WERI-Rb-1 (cell line): Measurements from ENCODE around the gene LTF.
"Not testable (repeated sequence)": the region's sequence is repeated elsewhere in the genome, so short reads cannot be mapped to it uniquely, and the experiment has no call there.

Source experiments
- DNase-seq: peaks from one replicate; pipeline ENCODE4 v3.0.0-alpha.2; 2020
- H3K27ac ChIP-seq: fragments of 250-450 bp; sonication (Bioruptor Pico); 2 replicates; pipeline ENCODE4 v1.5.1; 2020; ENCODE audit warnings: mild to moderate bottlenecking, moderate library complexity
- H3K27me3 ChIP-seq: fragments of 250-450 bp; sonication (Bioruptor Pico); 2 replicates; pipeline ENCODE4 v1.5.1; 2021; ENCODE audit warnings: mild to moderate bottlenecking, low read depth, moderate library complexity; ENCODE audit not compliant: insufficient read depth, severe bottlenecking
- H3K36me3 ChIP-seq: fragments of 250-450 bp; sonication (Bioruptor Pico); 2 replicates; pipeline ENCODE4 v1.5.1; 2020; ENCODE audit warnings: mild to moderate bottlenecking, moderate library complexity
- H3K4me3 ChIP-seq: 2 replicates; pipeline ENCODE4 v1.5.1; 2011; ENCODE audit warnings: low read depth, mild to moderate bottlenecking, control low read depth, low read length
- H3K9me3 ChIP-seq: fragments of 250-450 bp; sonication (Bioruptor Pico); 2 replicates; pipeline ENCODE4 v1.5.1; 2021; ENCODE audit warnings: mild to moderate bottlenecking, moderate library complexity; ENCODE audit not compliant: severe bottlenecking
- CTCF ChIP-seq: IDR thresholded peaks from 2 replicates; pipeline ENCODE4 v1.5.1; 2011; ENCODE audit warnings: low read depth, mild to moderate bottlenecking, control low read depth, inconsistent platforms, low read length

Gene LTF

GRCh38 chr3:46395766-46396530 lies 68.8 kb downstream of the LTF start:
- H3K36me3 ChIP-seq, result no peaks in the 10 kb centered on the region
- H3K27ac ChIP-seq, result no peak overlapping the region
- TF ChIP-seq CTCF, result no peak

GRCh38 chr3:46395210-46395661 lies 69.5 kb downstream of the LTF start:
- DNase-seq, result no peak
- Histone ChIP-seq H3K4me3 (no peak overlapping the region), H3K9me3 (no peaks in the 10 kb centered on the region), H3K27ac (no peak overlapping the region), H3K36me3 (no peaks in the 10 kb centered on the region), H3K27me3 (peaks cover 77% of the 10 kb centered on the region)
- no peak for TF ChIP-seq CTCF

More at GRCh38 chr3:46395766-46396530, 68.8 kb downstream of the LTF start:
- H3K9me3 ChIP-seq, result no peaks in the 10 kb centered on the region
- peaks cover 79% of the 10 kb centered on the region for H3K27me3 ChIP-seq
- DNase-seq, result no peak
- no peak overlapping the region for H3K4me3 ChIP-seq

GRCh38 chr3:46393554-46394434 lies 70.9 kb downstream of the LTF start:
- H3K4me3 ChIP-seq, result no peak overlapping the region
- H3K9me3 ChIP-seq, result no peaks in the 10 kb centered on the region
- TF ChIP-seq CTCF, result no peak
- peaks cover 78% of the 10 kb centered on the region for H3K27me3 ChIP-seq
- H3K27ac ChIP-seq, result no peak overlapping the region
- DNase-seq, result no peak
- H3K36me3 ChIP-seq, result no peaks in the 10 kb centered on the region

- no peak overlapping the region for H3K27ac ChIP-seq
- H3K4me3 ChIP-seq, result no peak overlapping the region
- H3K27me3 ChIP-seq, result peaks cover 71% of the 10 kb centered on the region
- no peak for TF ChIP-seq CTCF
- H3K36me3 ChIP-seq, result no peaks in the 10 kb centered on the region
- DNase-seq, result no peak
- no peaks in the 10 kb centered on the region for H3K9me3 ChIP-seq
These were observed 71.7 kb downstream of the LTF start for GRCh38 chr3:46393011-46393410.

- H3K4me3 ChIP-seq, H3K9me3 ChIP-seq, H3K36me3 ChIP-seq, DNase-seq, H3K27ac ChIP-seq: not testable (repeated sequence)
- H3K27me3 ChIP-seq, result peaks cover 64% of the 10 kb centered on the region
These were observed 73.2 kb downstream of the LTF start for GRCh38 chr3:46391526-46391925.

GRCh38 chr3:46389306-46389705 lies 75.4 kb downstream of the LTF start:
- Histone ChIP-seq H3K27me3 (peaks cover 64% of the 10 kb centered on the region), H3K4me3 (no peak overlapping the region), H3K9me3 (no peaks in the 10 kb centered on the region), H3K36me3 (no peaks in the 10 kb centered on the region), H3K27ac (no peak overlapping the region)
- no peak for TF ChIP-seq CTCF
- no peak for DNase-seq

- H3K27me3 ChIP-seq, result peaks cover 64% of the 10 kb centered on the region
- not testable (repeated sequence) for H3K36me3 ChIP-seq, H3K27ac ChIP-seq, DNase-seq, H3K9me3 ChIP-seq, H3K4me3 ChIP-seq
These were observed 75.9 kb downstream of the LTF start for GRCh38 chr3:46388847-46389246.
